Sigmoid colon (tissue), 7 donors: Measurements from ENCODE around the gene MAPRE2. TPM values are rescaled to one million over a fixed set of nuclear protein-coding genes. Genes with fewer than 3 reads are reported as not detected.

Experiments
- DNase-seq: peaks from one replicate; pipeline ENCODE4 v3.0.0-alpha.2; 2019
- H3K27ac ChIP-seq, 4 donors: fragments of 200-600 bp; sonication (generic); one replicate each; pipeline ENCODE4 v1.5.1; 2016 to 2019; ENCODE audit warnings: mild to moderate bottlenecking in 1 of 4
- H3K27me3 ChIP-seq, 3 donors: fragments of 200-600 bp; sonication (generic); one replicate each; pipeline ENCODE4 v1.5.1; 2019; ENCODE audit warnings: mild to moderate bottlenecking in 1 of 3
- H3K36me3 ChIP-seq, 4 donors: fragments of 200-600 bp; sonication (generic); one replicate each; pipeline ENCODE4 v1.5.1; 2016 to 2019
- H3K4me1 ChIP-seq, 4 donors: fragments of 200-600 bp; sonication (generic); one replicate each; pipeline ENCODE4 v1.5.1; 2017 to 2019
- H3K4me3 ChIP-seq, 4 donors: fragments of 200-600 bp; sonication (generic); one replicate each; pipeline ENCODE4 v1.5.1; 2017 to 2019; ENCODE audit warnings: mild to moderate bottlenecking in 2 of 4, moderate library complexity in 1 of 4
- H3K9me3 ChIP-seq, 4 donors: fragments of 200-600 bp in 3 of 4; sonication (generic) in 3 of 4; one replicate each; pipeline versions ENCODE4 v1.5.1 to v1.6.1; 2013 to 2019
- EP300 ChIP-seq, 4 donors: sonication (generic); formaldehyde crosslinking; IDR thresholded peaks; one replicate each; pipeline ENCODE4 v1.6.1; 2017; ENCODE audit warnings: antibody characterized with exemption in 4 of 4
- POLR2A ChIP-seq, 2 donors: fragments of 450-650 bp; IDR thresholded peaks; one replicate each; pipeline ENCODE4 v1.6.1; 2016; ENCODE audit warnings: antibody characterized with exemption in 2 of 2, mild to moderate bottlenecking in 2 of 2, moderate library complexity in 2 of 2
- POLR2AphosphoS5 ChIP-seq, 4 donors: sonication (generic); formaldehyde crosslinking; IDR thresholded peaks; one replicate each; pipeline ENCODE4 v1.6.1; 2017; ENCODE audit warnings: antibody characterized with exemption in 4 of 4
- WGBS, 2 donors: extraction: QIAGEN DNeasy Blood & Tissue Kit; methylation state at CpG; one replicate each; pipeline ENCODE4 v1.1.7; 2013; 5-methylcytosine and 5-hydroxymethylcytosine counted together
- intact Hi-C: fragments of 100-400 bp; cut with DNase I; formaldehyde crosslinking; loops from one replicate; pipeline ENCODE4 v1.15.1; 2023
- polyA plus RNA-seq, 3 donors: library from polyadenylated mRNA; stranded (reverse); fragments of 200-250 nt; gene quantifications; one replicate each; pipeline ENCODE4 v1.2.3, GENCODE V29; 2013
- total RNA-seq, 4 donors: library from RNA; depleted of rRNA; stranded (reverse); fragments of >200 nt; gene quantifications; one replicate each; pipeline ENCODE4 v1.1.0, GENCODE V29; 2016
- TF ChIP-seq, protein P1 (sequence below), 4 experiments: fragments of 450-650 bp in 3 of 4; fragments of 200-600 bp in 1 of 4; IDR thresholded peaks; one replicate each; pipeline ENCODE4 v1.5.1; 2016 to 2019; ENCODE audit warnings: antibody characterized with exemption in 4 of 4, mild to moderate bottlenecking in 3 of 4, moderate library complexity in 2 of 4
- donor health status: healthy with polysubstance abuse.
- donor health status: Bipolar disorder and iron deficiency.
- donor health status: healthy.

The MAPRE2 gene
- total and polyA plus RNA-seq, 7 donors = 14.0 to 31.6 (median 21.0) TPM

DNA sequence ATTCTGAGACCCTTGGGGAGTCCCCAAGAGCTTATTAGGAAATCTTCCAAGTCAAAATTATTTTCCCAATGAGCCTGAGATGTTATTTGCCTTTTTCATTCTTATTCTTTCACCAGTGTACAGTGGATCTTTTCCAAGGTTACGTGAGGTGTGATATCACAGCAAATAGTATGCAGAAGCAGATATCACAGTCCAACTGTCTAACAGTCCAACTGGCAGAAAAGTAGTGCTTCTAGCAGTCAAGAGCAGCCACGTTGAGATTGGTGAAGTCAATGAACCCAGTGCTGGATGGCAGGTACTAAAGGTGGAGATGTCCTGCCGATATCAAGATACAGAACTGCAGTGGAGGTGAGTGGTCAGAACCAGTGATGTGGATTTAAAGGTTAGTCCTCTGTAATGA, 120.7 kb downstream of the MAPRE2 start:
- 82 to 90% methylated on average over 3 of the region's 3 CpGs for WGBS, 2 donors
- TF ChIP-seq EP300 (IDR thresholded peaks at IDR 0.05) (no peak), POLR2A (IDR thresholded peaks at IDR 0.05) (no peak), POLR2AphosphoS5 (IDR thresholded peaks at IDR 0.05) (no peak)
- TF ChIP-seq, protein P1, sequence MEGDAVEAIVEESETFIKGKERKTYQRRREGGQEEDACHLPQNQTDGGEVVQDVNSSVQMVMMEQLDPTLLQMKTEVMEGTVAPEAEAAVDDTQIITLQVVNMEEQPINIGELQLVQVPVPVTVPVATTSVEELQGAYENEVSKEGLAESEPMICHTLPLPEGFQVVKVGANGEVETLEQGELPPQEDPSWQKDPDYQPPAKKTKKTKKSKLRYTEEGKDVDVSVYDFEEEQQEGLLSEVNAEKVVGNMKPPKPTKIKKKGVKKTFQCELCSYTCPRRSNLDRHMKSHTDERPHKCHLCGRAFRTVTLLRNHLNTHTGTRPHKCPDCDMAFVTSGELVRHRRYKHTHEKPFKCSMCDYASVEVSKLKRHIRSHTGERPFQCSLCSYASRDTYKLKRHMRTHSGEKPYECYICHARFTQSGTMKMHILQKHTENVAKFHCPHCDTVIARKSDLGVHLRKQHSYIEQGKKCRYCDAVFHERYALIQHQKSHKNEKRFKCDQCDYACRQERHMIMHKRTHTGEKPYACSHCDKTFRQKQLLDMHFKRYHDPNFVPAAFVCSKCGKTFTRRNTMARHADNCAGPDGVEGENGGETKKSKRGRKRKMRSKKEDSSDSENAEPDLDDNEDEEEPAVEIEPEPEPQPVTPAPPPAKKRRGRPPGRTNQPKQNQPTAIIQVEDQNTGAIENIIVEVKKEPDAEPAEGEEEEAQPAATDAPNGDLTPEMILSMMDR (IDR thresholded peaks at IDR 0.05) = no peak
- Histone ChIP-seq H3K36me3 (no peaks in the 10 kb centered on the region), H3K4me1 (no peaks in the 10 kb centered on the region), H3K27ac (peak overlapping the region in 1 of 4 donors; percentile 28), H3K4me3 (no peak overlapping the region), H3K27me3 (no peaks in the 10 kb centered on the region), H3K9me3 (no peaks in the 10 kb centered on the region)
- intact Hi-C loops = no loop called here
- DNase-seq = no peak

DNA sequence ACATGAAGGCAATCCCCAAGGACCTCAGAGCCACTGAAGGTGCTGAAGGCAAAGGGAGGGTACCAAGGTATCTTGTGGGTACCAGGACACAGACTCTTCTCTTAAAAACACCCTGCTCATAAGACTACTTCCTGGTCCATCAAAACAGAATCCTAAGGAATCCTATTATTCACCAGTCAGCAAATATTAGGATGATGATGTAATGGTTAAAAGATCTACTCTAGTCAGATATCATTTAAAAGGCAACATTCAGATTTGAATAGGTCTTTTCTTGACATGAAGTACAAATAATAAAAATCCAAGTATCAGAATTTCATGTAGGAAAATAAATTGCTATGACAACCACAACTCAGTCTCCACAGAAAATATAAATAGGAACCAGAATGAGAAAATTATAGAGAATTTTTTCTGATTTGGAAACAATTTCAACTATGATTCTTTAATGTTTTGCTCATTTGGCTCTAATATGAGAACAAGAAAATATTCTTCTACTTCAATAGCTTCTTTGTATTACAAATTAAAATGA, 121.9 kb downstream of the MAPRE2 start:
- Histone ChIP-seq H3K9me3 (no peaks in the 10 kb centered on the region), H3K4me1 (no peaks in the 10 kb centered on the region), H3K4me3 (no peak overlapping the region), H3K27ac (peak overlapping the region; percentile 28 to 45 (median 29)), H3K36me3 (no peaks in the 10 kb centered on the region), H3K27me3 (no peaks in the 10 kb centered on the region)
- intact Hi-C loops = no loop called here
- no peak for DNase-seq
- TF ChIP-seq POLR2AphosphoS5 (IDR thresholded peaks at IDR 0.05) (no peak), POLR2A (IDR thresholded peaks at IDR 0.05) (no peak), EP300 (IDR thresholded peaks at IDR 0.05) (no peak)
- TF ChIP-seq, protein P1 (IDR thresholded peaks at IDR 0.05) = no peak

DNA sequence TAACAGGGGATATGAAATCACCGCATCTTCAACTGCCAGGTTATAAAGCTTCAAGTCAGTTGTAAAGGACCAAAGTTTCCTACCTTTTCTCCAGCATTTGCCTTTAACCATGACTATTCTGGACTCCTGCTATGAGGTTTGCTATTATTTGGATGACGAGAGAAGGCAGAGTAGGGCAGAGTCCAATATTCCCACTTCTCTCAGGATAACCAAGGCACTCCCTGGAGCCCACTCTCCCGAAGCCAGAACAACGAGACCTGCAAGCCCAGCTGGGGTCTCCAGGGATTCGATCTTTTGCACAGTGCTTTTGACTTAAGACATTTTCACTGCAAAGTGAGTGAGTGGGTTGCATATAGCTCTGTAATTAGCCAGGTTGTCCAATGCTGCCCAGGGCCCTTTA, 122.5 kb downstream of the MAPRE2 start:
- TF ChIP-seq POLR2A (IDR thresholded peaks at IDR 0.05) (no peak), EP300 (IDR thresholded peaks at IDR 0.05) (no peak), POLR2AphosphoS5 (IDR thresholded peaks at IDR 0.05) (no peak)
- TF ChIP-seq, protein P1 (IDR thresholded peaks at IDR 0.05) = no peak
- Histone ChIP-seq H3K36me3 (no peaks in the 10 kb centered on the region), H3K27me3 (no peaks in the 10 kb centered on the region), H3K4me3 (no peak overlapping the region), H3K9me3 (no peaks in the 10 kb centered on the region), H3K4me1 (no peaks in the 10 kb centered on the region), H3K27ac (peak overlapping the region; percentile 14 to 39 (median 31))
- intact Hi-C loops = no loop called here
- 91 to 93% methylated on average over 5 of the region's 5 CpGs for WGBS, 2 donors
- no peak for DNase-seq

DNA sequence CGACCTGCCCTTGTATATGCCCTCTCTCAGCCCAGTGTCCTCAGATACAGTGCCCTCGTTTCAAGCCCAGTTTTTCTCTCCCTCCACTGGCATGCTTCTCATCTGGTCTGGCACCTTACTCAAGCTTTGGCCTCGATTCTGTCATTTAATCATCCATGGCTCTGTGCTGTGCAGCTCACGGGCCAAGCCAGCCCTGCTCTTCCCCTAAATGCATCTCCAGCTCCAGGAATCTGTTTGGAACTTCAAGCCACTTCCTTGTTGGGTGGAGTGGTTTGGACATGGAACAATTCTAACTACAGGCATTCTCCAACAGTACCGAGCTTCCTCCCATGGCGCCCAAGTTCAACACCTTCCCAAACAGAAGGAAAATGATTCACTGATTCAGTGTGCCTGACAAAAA, 122.9 kb downstream of the MAPRE2 start:
- Histone ChIP-seq H3K4me1 (no peaks in the 10 kb centered on the region), H3K36me3 (no peaks in the 10 kb centered on the region), H3K27me3 (no peaks in the 10 kb centered on the region), H3K9me3 (no peaks in the 10 kb centered on the region), H3K27ac (peak overlapping the region; percentile 14 to 39 (median 31)), H3K4me3 (no peak overlapping the region)
- 85 to 86% methylated on average over 6 of the region's 6 CpGs for WGBS, 2 donors
- TF ChIP-seq, protein P1 (IDR thresholded peaks at IDR 0.05) = no peak
- no peak for TF ChIP-seq POLR2AphosphoS5 (IDR thresholded peaks at IDR 0.05)
- no peak for TF ChIP-seq POLR2A (IDR thresholded peaks at IDR 0.05)
- TF ChIP-seq EP300 (IDR thresholded peaks at IDR 0.05) = no peak
- intact Hi-C loops = no loop called here
- DNase-seq = no peak

GRCh38 chr18:35167332-35167731, 126.1 kb downstream of the MAPRE2 start:
- TF ChIP-seq, protein P1 (IDR thresholded peaks at IDR 0.05) = no peak
- no peak for TF ChIP-seq POLR2AphosphoS5 (IDR thresholded peaks at IDR 0.05)
- no peak for TF ChIP-seq EP300 (IDR thresholded peaks at IDR 0.05)
- no peak for TF ChIP-seq POLR2A (IDR thresholded peaks at IDR 0.05)
- intact Hi-C loops = no loop called here
- H3K27me3 ChIP-seq = no peaks in the 10 kb centered on the region
- no peak overlapping the region for H3K4me3 ChIP-seq
- H3K9me3 ChIP-seq = no peaks in the 10 kb centered on the region
- no peaks in the 10 kb centered on the region for H3K36me3 ChIP-seq
- no peak overlapping the region for H3K27ac ChIP-seq
- no peaks in the 10 kb centered on the region for H3K4me1 ChIP-seq
- DNase-seq = no peak
- WGBS, 2 donors = 84% methylated on average over 6 of the region's 6 CpGs
